Cardiac fibroblast (primary cell): ENCODE data around the gene DHX35.

Source experiments
- DNase-seq, 2 donors: peaks; one replicate each; pipeline versions ENCODE4 v3.0.0 to v3.0.0-alpha.2; 2010; ENCODE audit warnings: low read depth in 2 of 2
- H3K4me3 ChIP-seq, 2 donors: replicated peaks in 1 of 2; 1 replicate in 1 of 2; 2 replicates in 1 of 2; pipeline ENCODE4 v1.5.1; 2011; ENCODE audit warnings: low read depth in 2 of 2, low read length in 2 of 2, mild to moderate bottlenecking in 2 of 2, moderate library complexity in 1 of 2
- TF ChIP-seq, protein P1 (sequence below): IDR thresholded peaks from one replicate; pipeline ENCODE4 v1.5.1; 2011; ENCODE audit warnings: low read depth, mild to moderate bottlenecking, low read length, inconsistent platforms

The DHX35 gene

DNA sequence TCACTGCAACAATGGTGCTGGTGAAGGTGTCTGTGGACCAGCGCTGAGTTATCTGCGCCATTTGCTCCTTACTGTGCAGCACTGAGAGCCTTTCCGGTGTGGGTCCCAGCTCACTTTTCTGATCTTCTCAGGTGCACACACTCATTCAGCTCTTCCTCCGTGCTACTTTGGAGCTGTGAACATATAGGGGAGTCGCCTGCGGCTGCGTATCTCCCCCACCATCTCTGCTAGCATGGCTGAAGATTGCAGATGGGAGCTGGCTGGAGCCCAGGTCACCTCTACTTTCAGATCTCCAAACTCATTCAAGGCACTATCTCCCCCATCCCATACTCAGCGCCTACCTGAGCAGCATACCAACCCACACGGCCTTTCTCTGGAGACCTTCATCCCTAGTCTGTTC, 96.9 kb downstream of the DHX35 start:
- DNase-seq: no peak
- no peak overlapping the region for H3K4me3 ChIP-seq
- TF ChIP-seq, protein P1, sequence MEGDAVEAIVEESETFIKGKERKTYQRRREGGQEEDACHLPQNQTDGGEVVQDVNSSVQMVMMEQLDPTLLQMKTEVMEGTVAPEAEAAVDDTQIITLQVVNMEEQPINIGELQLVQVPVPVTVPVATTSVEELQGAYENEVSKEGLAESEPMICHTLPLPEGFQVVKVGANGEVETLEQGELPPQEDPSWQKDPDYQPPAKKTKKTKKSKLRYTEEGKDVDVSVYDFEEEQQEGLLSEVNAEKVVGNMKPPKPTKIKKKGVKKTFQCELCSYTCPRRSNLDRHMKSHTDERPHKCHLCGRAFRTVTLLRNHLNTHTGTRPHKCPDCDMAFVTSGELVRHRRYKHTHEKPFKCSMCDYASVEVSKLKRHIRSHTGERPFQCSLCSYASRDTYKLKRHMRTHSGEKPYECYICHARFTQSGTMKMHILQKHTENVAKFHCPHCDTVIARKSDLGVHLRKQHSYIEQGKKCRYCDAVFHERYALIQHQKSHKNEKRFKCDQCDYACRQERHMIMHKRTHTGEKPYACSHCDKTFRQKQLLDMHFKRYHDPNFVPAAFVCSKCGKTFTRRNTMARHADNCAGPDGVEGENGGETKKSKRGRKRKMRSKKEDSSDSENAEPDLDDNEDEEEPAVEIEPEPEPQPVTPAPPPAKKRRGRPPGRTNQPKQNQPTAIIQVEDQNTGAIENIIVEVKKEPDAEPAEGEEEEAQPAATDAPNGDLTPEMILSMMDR: no peak

DNA sequence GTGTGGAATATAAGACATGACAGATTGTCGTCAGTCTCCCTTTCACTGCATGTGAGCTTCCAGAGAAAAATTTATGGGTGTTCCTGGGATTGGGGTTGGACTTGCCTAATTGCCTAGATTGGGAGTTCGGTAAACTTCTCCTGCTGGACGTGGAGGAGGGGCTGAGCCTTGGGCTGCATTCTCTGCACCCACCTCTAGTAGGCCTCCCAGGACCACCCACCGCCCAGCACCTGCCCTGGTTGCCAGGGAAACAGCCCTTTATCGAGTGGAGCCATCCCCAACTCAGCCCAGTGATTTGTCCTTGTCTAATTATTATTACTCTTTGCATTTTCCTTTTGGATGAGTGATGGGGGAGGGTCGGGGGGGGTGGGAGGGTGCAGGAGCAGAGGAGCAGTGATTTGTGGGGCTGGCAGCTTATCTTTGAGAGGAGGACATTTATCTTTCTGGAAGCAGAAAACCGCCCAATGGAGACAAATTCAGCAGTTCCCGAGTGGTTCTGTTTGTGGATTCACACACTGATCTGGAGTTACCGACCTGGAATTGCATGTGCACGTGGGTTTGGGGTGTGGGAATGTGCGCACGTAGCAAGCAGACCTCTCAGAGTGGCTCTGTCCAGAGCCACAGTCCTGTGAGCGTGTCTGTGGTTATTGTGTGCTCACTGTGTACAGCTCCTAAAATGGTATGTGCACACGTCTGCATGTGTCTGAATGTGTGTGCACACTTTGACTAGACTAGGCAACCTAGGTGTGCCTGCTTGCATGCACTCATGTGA, 104.5 kb downstream of the DHX35 start:
- TF ChIP-seq, protein P1: no peak
- no peak overlapping the region for H3K4me3 ChIP-seq
- no peak for DNase-seq

DNA sequence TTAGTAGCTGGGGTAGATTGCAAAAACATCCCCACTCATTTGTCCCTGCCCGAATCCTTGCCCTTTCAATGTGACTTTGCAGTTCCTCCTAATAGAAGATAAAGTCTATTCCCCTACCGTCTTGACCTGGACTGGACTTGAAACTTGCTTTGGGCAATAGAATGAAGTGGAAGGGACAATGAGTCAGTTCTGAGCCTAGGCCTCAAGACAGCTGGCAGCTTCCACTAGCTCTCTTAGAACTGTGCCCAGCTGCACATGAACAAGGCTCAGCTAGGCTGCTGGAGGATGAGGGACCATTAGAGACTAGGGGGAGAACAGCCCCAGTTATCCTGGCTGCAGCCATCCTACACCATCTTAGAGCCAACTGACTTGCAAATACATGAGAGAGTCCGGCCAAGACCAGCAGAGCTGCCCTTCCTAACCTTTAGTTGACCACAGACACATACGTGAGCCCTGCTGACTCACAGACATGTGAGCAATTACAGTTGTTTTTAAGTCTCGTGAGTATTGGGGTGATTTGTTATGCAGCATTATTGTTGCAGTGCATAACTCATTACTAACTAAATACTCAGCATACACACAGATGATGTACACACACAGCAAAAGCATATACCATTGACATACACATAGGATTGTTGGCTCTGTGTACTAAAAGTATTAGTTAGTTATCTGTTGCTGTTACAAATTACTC, 105.5 kb downstream of the DHX35 start:
- H3K4me3 ChIP-seq: no peak overlapping the region
- TF ChIP-seq, protein P1: no peak
- peak; percentile 6 to 63 for DNase-seq

DNA sequence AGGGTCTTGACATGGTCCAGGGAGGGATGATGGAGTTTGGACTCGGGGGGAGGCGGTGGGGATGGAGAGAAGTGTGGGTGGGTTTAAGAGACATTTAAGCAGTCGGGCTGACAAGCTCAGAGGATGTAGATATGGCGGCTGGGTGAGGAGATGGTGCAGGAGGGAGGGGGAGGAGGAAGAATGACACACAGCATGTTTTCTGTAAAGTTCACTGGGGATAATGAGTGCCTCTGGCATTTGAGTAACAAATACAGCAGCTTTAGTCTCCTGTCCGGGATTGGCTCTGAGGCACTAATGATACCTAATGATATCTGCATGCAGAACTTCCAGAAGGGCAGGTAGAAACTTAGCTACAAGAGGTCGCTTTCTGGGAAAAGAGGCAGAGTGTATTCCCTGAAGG, 107.8 kb downstream of the DHX35 start:
- TF ChIP-seq, protein P1: no peak
- no peak overlapping the region for H3K4me3 ChIP-seq
- DNase-seq: no peak

DNA sequence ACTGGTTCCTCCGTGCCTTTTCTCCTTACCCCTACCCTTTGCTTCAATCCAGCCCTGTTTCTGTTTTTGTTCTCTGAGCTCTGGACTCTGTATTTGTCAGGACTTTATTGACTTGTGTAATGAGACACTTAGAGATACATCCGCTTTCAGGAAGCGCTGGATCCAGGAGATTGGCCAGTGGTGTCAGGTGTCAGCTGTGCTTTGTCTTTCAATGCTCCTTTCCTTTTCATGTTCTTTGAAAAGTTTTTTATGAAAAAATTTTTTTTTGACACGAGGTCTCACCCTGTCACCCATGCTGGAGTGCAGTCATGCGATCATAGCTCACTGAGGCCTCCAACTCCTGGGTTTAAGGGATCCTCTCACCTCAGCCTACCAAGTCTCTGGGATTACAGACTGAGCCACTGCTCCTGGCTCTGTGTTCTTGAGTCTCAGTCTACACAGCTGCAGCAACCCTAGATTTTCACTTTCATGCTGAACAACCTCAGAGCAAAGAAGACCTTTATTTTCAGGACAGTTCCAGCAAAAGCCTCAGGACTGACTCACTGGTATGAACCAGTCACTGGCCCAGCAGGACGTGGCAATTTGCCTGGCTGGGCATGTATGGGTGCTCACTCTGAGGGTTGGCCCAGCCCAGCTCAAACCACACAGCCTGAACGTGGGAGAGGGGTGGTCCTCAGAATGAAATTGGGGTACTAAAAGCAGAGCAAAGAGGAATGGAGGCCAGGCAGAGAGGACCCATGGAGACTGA, 108.5 kb downstream of the DHX35 start:
- DNase-seq: peak; percentile 15 to 55
- no peak overlapping the region for H3K4me3 ChIP-seq
- TF ChIP-seq, protein P1: no peak

DNA sequence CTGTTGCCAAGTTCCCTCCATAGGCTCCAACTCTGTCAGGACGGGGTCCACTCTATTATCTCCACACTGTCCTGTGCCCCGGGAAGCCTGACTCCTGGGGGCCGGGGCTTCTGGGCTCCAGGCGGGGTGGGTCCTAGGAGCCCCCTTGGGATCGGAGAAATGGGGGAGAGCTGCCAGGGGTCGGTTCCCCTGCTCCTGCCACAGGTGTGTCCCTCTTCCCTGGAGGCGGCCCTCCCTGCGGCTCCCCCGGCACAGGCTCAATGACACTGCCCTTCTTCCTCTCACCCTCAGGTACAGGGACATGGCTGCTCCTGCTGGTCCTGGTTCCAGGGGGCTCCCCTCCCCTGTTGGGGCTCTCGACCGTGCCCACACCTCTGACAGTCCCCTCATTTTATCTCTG, 110.0 kb downstream of the DHX35 start:
- TF ChIP-seq, protein P1: no peak
- no peak overlapping the region for H3K4me3 ChIP-seq
- no peak for DNase-seq
